Smooth muscle cell (in vitro differentiated cells): ENCODE results near the gene ZNF71. TPM values are rescaled to one million over a fixed set of nuclear protein-coding genes. Genes with fewer than 3 reads are reported as not detected.

Experiments
- DNase-seq: peaks from one replicate; lab custom pipeline; 2025; ENCODE audit not compliant: unreplicated experiment; lab: John Stamatoyannopoulos, UW
- H2AFZ ChIP-seq: fragments of 200-600 bp; sonication (generic); 2 replicates; pipeline ENCODE4 v1.6.0; 2016; ENCODE audit warnings: antibody characterized with exemption, low read depth, mild to moderate bottlenecking
- H3F3A ChIP-seq: fragments of 200-600 bp; sonication (generic); 2 replicates; pipeline ENCODE4 v1.6.0; 2017; ENCODE audit warnings: antibody characterized with exemption, low read depth
- H3K27ac ChIP-seq: fragments of 200-600 bp; sonication (generic); 2 replicates; pipeline ENCODE4 v1.5.1; 2016; ENCODE audit warnings: low read depth, mild to moderate bottlenecking
- H3K27me3 ChIP-seq: fragments of 200-600 bp; sonication (generic); 2 replicates; pipeline ENCODE4 v1.6.1; 2016; ENCODE audit warnings: low read depth, mild to moderate bottlenecking
- H3K36me3 ChIP-seq: fragments of 200-600 bp; sonication (generic); 2 replicates; pipeline ENCODE4 v1.5.1; 2016; ENCODE audit warnings: low read depth
- H3K4me1 ChIP-seq: fragments of 200-600 bp; sonication (generic); 2 replicates; pipeline ENCODE4 v1.5.1; 2016; ENCODE audit warnings: low read depth
- H3K4me2 ChIP-seq: fragments of 200-600 bp; sonication (generic); 2 replicates; pipeline ENCODE4 v1.6.0; 2016; ENCODE audit warnings: mild to moderate bottlenecking
- H3K4me3 ChIP-seq: fragments of 200-600 bp; sonication (generic); 2 replicates; pipeline ENCODE4 v1.5.1; 2016; ENCODE audit warnings: mild to moderate bottlenecking
- H3K79me2 ChIP-seq: fragments of 200-600 bp; sonication (generic); 2 replicates; pipeline ENCODE4 v1.6.0; 2016; ENCODE audit warnings: low read depth, mild to moderate bottlenecking
- H3K9ac ChIP-seq: fragments of 200-600 bp; sonication (generic); 2 replicates; pipeline ENCODE4 v1.6.0; 2016; ENCODE audit warnings: low read depth
- H3K9me3 ChIP-seq: fragments of 200-600 bp; sonication (generic); replicated peaks from 2 replicates; pipeline ENCODE4 v1.5.1; 2016; ENCODE audit warnings: low read depth
- H4K20me1 ChIP-seq: fragments of 200-600 bp; sonication (generic); 2 replicates; pipeline ENCODE4 v1.6.0; 2016; ENCODE audit warnings: low read depth
- CTCF ChIP-seq: fragments of 200-600 bp; sonication (generic); IDR thresholded peaks from 2 replicates; pipeline ENCODE4 v1.5.1; 2017; ENCODE audit warnings: borderline replicate concordance, mild to moderate bottlenecking, antibody characterized with exemption; ENCODE audit not compliant: insufficient read depth, poor library complexity, severe bottlenecking
- WGBS: methylation state at CpG from one replicate; pipeline ENCODE4 v1.1.7; 2016; ENCODE audit warnings: low lambda C conversion rate; 5-methylcytosine and 5-hydroxymethylcytosine counted together
- polyA plus RNA-seq: library from polyadenylated mRNA; unstranded; fragments of >200 nt; fragmentation: Nextera tagmentation; extraction: Ambion mirVana; gene quantifications from 2 replicates; pipeline ENCODE4 v1.2.1, GENCODE V29; 2016
- total RNA-seq: library from RNA; depleted of rRNA; stranded (reverse); fragments of >200 nt; gene quantifications from 2 replicates; pipeline ENCODE4 v1.2.3, GENCODE V29; 2014

The ZNF71 gene
- total and polyA plus RNA-seq, 2 experiments from 2014 or later, result 5.9 to 11.2 TPM

- Histone ChIP-seq H2AFZ (no peak overlapping the region), H3K9me3 (peaks cover 89% of the 10 kb centered on the region), H3K27ac (no peak overlapping the region), H3K4me1 (no peaks in the 10 kb centered on the region), H3K36me3 (peaks cover 91% of the 10 kb centered on the region), H3F3A (no peaks in the 10 kb centered on the region), H3K4me3 (peak overlapping the region; percentile 15), H3K79me2 (no peaks in the 10 kb centered on the region), H3K27me3 (no peaks in the 10 kb centered on the region), H4K20me1 (no peaks in the 10 kb centered on the region), H3K4me2 (no peak overlapping the region), H3K9ac (no peak overlapping the region)
- DNase-seq, result no peak
- 97% methylated on average over 3 of the region's 3 CpGs for WGBS
- no peak for TF ChIP-seq CTCF
Measured at GRCh38 chr19:56573914-56574313, 21.2 kb upstream of the ZNF71 start.

GRCh38 chr19:56577719-56578602 is 17.1 kb upstream of the ZNF71 start:
- TF ChIP-seq CTCF, result no peak
- Histone ChIP-seq H3K4me1 (no peaks in the 10 kb centered on the region), H3K36me3 (peaks cover 79% of the 10 kb centered on the region), H3K27ac (no peak overlapping the region), H3K9me3 (peaks cover 97% of the 10 kb centered on the region), H3K79me2 (no peaks in the 10 kb centered on the region), H3F3A (no peaks in the 10 kb centered on the region), H2AFZ (no peak overlapping the region), H3K9ac (no peak overlapping the region), H3K4me3 (peak overlapping the region; percentile 10), H4K20me1 (no peaks in the 10 kb centered on the region), H3K4me2 (no peak overlapping the region), H3K27me3 (no peaks in the 10 kb centered on the region)
- 97% methylated on average over 11 of the region's 11 CpGs for WGBS
- no peak for DNase-seq

GRCh38 chr19:56594446-56594782 is 688 bp upstream of the ZNF71 start:
- no peaks in the 10 kb centered on the region for H3K36me3 ChIP-seq
- H3F3A ChIP-seq, result no peaks in the 10 kb centered on the region
- TF ChIP-seq CTCF, result no peak
- H3K4me3 ChIP-seq, result peak overlapping the region; percentile 99
- no peaks in the 10 kb centered on the region for H3K4me1 ChIP-seq
- no peaks in the 10 kb centered on the region for H3K27me3 ChIP-seq
- H3K79me2 ChIP-seq, result peaks cover 44% of the 10 kb centered on the region
- H3K9ac ChIP-seq, result no peak overlapping the region
- H2AFZ ChIP-seq, result peak overlapping the region; percentile 95
- H3K4me2 ChIP-seq, result peak overlapping the region; percentile 91
- no peak overlapping the region for H3K27ac ChIP-seq
- 80% methylated on average over 4 of the region's 4 CpGs for WGBS
- no peak for DNase-seq
- no peaks in the 10 kb centered on the region for H3K9me3 ChIP-seq
- no peaks in the 10 kb centered on the region for H4K20me1 ChIP-seq

GRCh38 chr19:56595548-56595899 is 422 bp downstream of the ZNF71 start:
- H3K27ac ChIP-seq, result no peak overlapping the region
- TF ChIP-seq CTCF, result no peak
- WGBS, result 0% methylated on average over 4 of the region's 4 CpGs

More at GRCh38 chr19:56595548-56595899, 422 bp downstream of the ZNF71 start:
- DNase-seq, result no peak
- Histone ChIP-seq H3K4me2 (peak overlapping the region; percentile 91), H3K36me3 (peaks cover 2% of the 10 kb centered on the region), H2AFZ (peak overlapping the region; percentile 95), H3K4me1 (no peaks in the 10 kb centered on the region), H3K79me2 (peaks cover 51% of the 10 kb centered on the region), H3K9me3 (no peaks in the 10 kb centered on the region), H4K20me1 (no peaks in the 10 kb centered on the region), H3K27me3 (no peaks in the 10 kb centered on the region), H3K9ac (peak overlapping the region; percentile 85), H3K4me3 (peak overlapping the region; percentile 99), H3F3A (no peaks in the 10 kb centered on the region)
